Activated gamma-delta T cell treated with anti-CD3 and anti-CD28 coated beads, Interleukin-2, amount 50 U/mL, for 16 hours (primary cell): Measurements from ENCODE around the gene GNRHR.
"Not testable (repeated sequence)": the region's sequence is repeated elsewhere in the genome, so short reads cannot be mapped to it uniquely, and the experiment has no call there.

ENCODE experiments used
- DNase-seq: peaks from one replicate; pipeline ENCODE4 v3.0.0-alpha.2; 2020; ENCODE audit warnings: low read depth

Gene GNRHR

GRCh38 chr4:67727124-67727850, 26.9 kb downstream of the GNRHR start:
- DNase-seq, result no peak

- DNase-seq, result no peak
These were observed 28.2 kb downstream of the GNRHR start for GRCh38 chr4:67725981-67726380.

GRCh38 chr4:67725132-67725531, 29.1 kb downstream of the GNRHR start:
- DNase-seq, result no peak

- DNase-seq, result no peak
These were observed 30.2 kb downstream of the GNRHR start for GRCh38 chr4:67723949-67724348.

- DNase-seq, result no peak
These were observed 30.8 kb downstream of the GNRHR start for GRCh38 chr4:67723341-67723740.

- no peak for DNase-seq
These were observed 32.2 kb downstream of the GNRHR start for GRCh38 chr4:67721770-67722597.

- DNase-seq, result no peak
These were observed 32.8 kb downstream of the GNRHR start for GRCh38 chr4:67721315-67721769.

GRCh38 chr4:67719953-67720617, 34.1 kb downstream of the GNRHR start:
- DNase-seq, result no peak

- DNase-seq, result no peak
These were observed 35.3 kb downstream of the GNRHR start for GRCh38 chr4:67718848-67719247.

- no peak for DNase-seq
These were observed 36.6 kb downstream of the GNRHR start for GRCh38 chr4:67717586-67717985.

GRCh38 chr4:67714955-67715354, 39.2 kb downstream of the GNRHR start:
- DNase-seq, result no peak

- DNase-seq, result no peak
These were observed 40.0 kb downstream of the GNRHR start for GRCh38 chr4:67714248-67714583.

- DNase-seq, result no peak
These were observed 40.5 kb downstream of the GNRHR start for GRCh38 chr4:67713529-67714247.

- DNase-seq, result no peak
These were observed 41.3 kb downstream of the GNRHR start for GRCh38 chr4:67712650-67713528.

- no peak for DNase-seq
These were observed 42.1 kb downstream of the GNRHR start for GRCh38 chr4:67712000-67712625.

GRCh38 chr4:67706682-67707081, 47.5 kb downstream of the GNRHR start:
- not testable (repeated sequence) for DNase-seq

GRCh38 chr4:67704843-67705242, 49.3 kb downstream of the GNRHR start:
- no peak for DNase-seq

- no peak for DNase-seq
These were observed 52.0 kb downstream of the GNRHR start for GRCh38 chr4:67702166-67702565.

- no peak for DNase-seq
These were observed 52.7 kb downstream of the GNRHR start for GRCh38 chr4:67701517-67701850.

GRCh38 chr4:67700738-67701516, 53.3 kb downstream of the GNRHR start, which contains the start of gene UBA6:
TSS of gene UBA6 (minus strand) at chr4:67701155. CDS start at chr4:67701119, 36 bp downstream.
- DNase-seq, result peak; percentile 94
